ENCODE results near the gene MIF4GD.
"Not testable (repeated sequence)": the region's sequence is repeated elsewhere in the genome, so short reads cannot be mapped to it uniquely, and the experiment has no call there.

DNA sequence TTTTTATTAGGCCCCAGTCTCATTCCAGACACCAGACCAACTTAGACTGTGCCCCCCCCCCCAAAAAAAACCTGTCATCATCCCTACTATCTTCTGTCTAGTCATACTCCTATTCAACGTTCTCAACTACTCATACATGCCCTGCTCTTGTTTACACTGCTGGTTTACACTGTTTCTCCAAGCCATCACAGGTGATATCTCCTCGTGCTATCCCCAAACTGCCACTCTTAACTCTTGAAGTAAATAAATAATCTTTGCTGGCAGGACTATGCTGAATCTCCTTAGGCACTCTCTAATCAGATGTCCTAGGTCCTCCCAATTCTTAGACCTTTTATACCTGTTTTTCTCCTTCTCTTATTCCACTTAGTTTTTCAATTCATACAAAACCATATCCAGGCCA, 13.8 kb downstream of the MIF4GD start:
- not testable (repeated sequence) for TF ChIP-seq EZH2phosphoT487 (IDR thresholded peaks at IDR 0.05; ENCODE audit: borderline replicate concordance, low read length)
- TF ChIP-seq, protein P1, sequence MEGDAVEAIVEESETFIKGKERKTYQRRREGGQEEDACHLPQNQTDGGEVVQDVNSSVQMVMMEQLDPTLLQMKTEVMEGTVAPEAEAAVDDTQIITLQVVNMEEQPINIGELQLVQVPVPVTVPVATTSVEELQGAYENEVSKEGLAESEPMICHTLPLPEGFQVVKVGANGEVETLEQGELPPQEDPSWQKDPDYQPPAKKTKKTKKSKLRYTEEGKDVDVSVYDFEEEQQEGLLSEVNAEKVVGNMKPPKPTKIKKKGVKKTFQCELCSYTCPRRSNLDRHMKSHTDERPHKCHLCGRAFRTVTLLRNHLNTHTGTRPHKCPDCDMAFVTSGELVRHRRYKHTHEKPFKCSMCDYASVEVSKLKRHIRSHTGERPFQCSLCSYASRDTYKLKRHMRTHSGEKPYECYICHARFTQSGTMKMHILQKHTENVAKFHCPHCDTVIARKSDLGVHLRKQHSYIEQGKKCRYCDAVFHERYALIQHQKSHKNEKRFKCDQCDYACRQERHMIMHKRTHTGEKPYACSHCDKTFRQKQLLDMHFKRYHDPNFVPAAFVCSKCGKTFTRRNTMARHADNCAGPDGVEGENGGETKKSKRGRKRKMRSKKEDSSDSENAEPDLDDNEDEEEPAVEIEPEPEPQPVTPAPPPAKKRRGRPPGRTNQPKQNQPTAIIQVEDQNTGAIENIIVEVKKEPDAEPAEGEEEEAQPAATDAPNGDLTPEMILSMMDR (IDR thresholded peaks at IDR 0.05; ENCODE audit: low read depth, low read length, poor library complexity, severe bottlenecking), result not testable (repeated sequence)

Data from DOHH2 (cell line).